HCT116 (cell line): ENCODE measurements around the gene GBE1. TPM values are rescaled to one million over a fixed set of nuclear protein-coding genes. Genes with fewer than 3 reads are reported as not detected.

ENCODE experiments used
- ATAC-seq: fragments of 200-7000 bp; cut with Tn5 transposase; 2 replicates; pipeline ENCODE4 v1.9.1; 2020; ENCODE audit warnings: mild to moderate bottlenecking, moderate library complexity
- BruUV-seq: library from RNA; stranded (reverse); fragments of 400-500 nt; replicated peaks from 2 replicates; lab custom pipeline; 2021; lab: Mats Ljungman, UMichigan
- CTCF ChIA-PET: fragments of 300-600 bp; sonication (Branson Sonifier 250); formaldehyde crosslinking; loops from one replicate; lab custom pipeline; 2021; ENCODE audit warnings: antibody characterized with exemption; lab: Charles Lee
- POLR2A ChIA-PET: fragments of 300-600, 350-600 bp; sonication (Branson Sonifier 250); formaldehyde crosslinking; loops from one replicate; lab custom pipeline; 2021; ENCODE audit warnings: antibody characterized with exemption; lab: Charles Lee
- RAD21 ChIA-PET, 2 experiments: fragments of 300-600 bp; sonication (Branson Sonifier 250); formaldehyde crosslinking; loops; one replicate each; lab custom pipeline; 2023; ENCODE audit warnings: low total read pairs in 2 of 2; ENCODE audit not compliant: uncharacterized antibody in 2 of 2, unreplicated experiment in 2 of 2, low non-redundant PET in 1 of 2; lab: Charles Lee
- DNase-seq: peaks from one replicate; pipeline ENCODE4 v3.0.0-alpha.2; 2010; ENCODE audit warnings: low read depth, low spot score
- H2AFZ ChIP-seq: fragments of 200-600 bp; shearing (Covaris generic), sonication (generic); 2 replicates; pipeline ENCODE4 v1.6.1; 2017; ENCODE audit warnings: low read depth, mixed run types, mixed read lengths, antibody characterized with exemption, low read length; ENCODE audit not compliant: poor library complexity, severe bottlenecking
- H3K27ac ChIP-seq: 2 replicates; pipeline ENCODE4 v1.5.1; 2012; ENCODE audit warnings: low read depth, low read length
- H3K27me3 ChIP-seq: fragments of 200-600 bp; sonication (generic); 2 replicates; pipeline ENCODE4 v1.6.1; 2016; ENCODE audit warnings: mixed run types, low read length, mixed read lengths; ENCODE audit not compliant: insufficient read depth
- H3K36me3 ChIP-seq, 2 experiments: fragments of 200-500 bp in 1 of 2; fragments of 200-600 bp in 1 of 2; sonication (Bioruptor generic) in 1 of 2; sonication (generic) in 1 of 2; 2 replicates each; pipeline versions ENCODE4 v1.5.1 to v1.6.1; 2014 to 2016; ENCODE audit warnings: low read length in 2 of 2, inconsistent platforms in 1 of 2, mixed read lengths in 1 of 2, mixed run types in 1 of 2; ENCODE audit not compliant: insufficient read depth in 2 of 2, control insufficient read depth in 1 of 2
- H3K4me1 ChIP-seq, 2 experiments: fragments of 200-600 bp in 1 of 2; sonication (generic) in 1 of 2; 2 replicates each; pipeline versions ENCODE4 v1.5.1 to v1.6.1; 2012 to 2017; ENCODE audit warnings: low read length in 2 of 2, inconsistent platforms in 1 of 2, mild to moderate bottlenecking in 1 of 2, mixed read lengths in 1 of 2, mixed run types in 1 of 2, moderate library complexity in 1 of 2; ENCODE audit not compliant: insufficient read depth in 2 of 2, control insufficient read depth in 1 of 2
- H3K4me2 ChIP-seq: fragments of 200-600 bp; sonication (generic); 2 replicates; pipeline ENCODE4 v1.6.1; 2017; ENCODE audit warnings: mixed run types, low read length, mixed read lengths
- H3K4me3 ChIP-seq, 2 experiments: fragments of 200-600 bp in 1 of 2; sonication (generic) in 1 of 2; replicated peaks in 1 of 2; 2 replicates each; pipeline ENCODE4 v1.5.1; 2011 to 2016; ENCODE audit warnings: low read length in 2 of 2, control low read depth in 1 of 2, low read depth in 1 of 2, mild to moderate bottlenecking in 1 of 2, mixed read lengths in 1 of 2, mixed run types in 1 of 2
- H3K79me2 ChIP-seq: fragments of 200-600 bp; sonication (generic); 2 replicates; pipeline ENCODE4 v1.6.1; 2017; ENCODE audit warnings: mild to moderate bottlenecking, mixed run types, low read length, moderate library complexity, mixed read lengths; ENCODE audit not compliant: insufficient read depth
- H3K9ac ChIP-seq: fragments of 200-600 bp; sonication (generic); 2 replicates; pipeline ENCODE4 v1.6.1; 2016; ENCODE audit warnings: low read length, mixed read lengths
- H3K9me2 ChIP-seq: fragments of 200-600 bp; sonication (generic), shearing (Covaris generic); 2 replicates; pipeline ENCODE4 v1.6.1; 2017; ENCODE audit warnings: mixed run types, mild to moderate bottlenecking, moderate library complexity; ENCODE audit not compliant: insufficient read depth
- H3K9me3 ChIP-seq, 2 experiments: fragments of 200-500 bp in 1 of 2; fragments of 200-600 bp in 1 of 2; sonication (Bioruptor generic) in 1 of 2; sonication (generic) in 1 of 2; 2 replicates each; pipeline ENCODE4 v1.6.1; 2014 to 2017; ENCODE audit warnings: low read length in 2 of 2, mixed read lengths in 2 of 2, inconsistent platforms in 1 of 2, low read depth in 1 of 2, mild to moderate bottlenecking in 1 of 2, mixed run types in 1 of 2, moderate library complexity in 1 of 2; ENCODE audit not compliant: control insufficient read depth in 1 of 2, insufficient read depth in 1 of 2
- H4K20me1 ChIP-seq: fragments of 200-600 bp; sonication (generic), shearing (Covaris generic); 2 replicates; pipeline ENCODE4 v1.6.1; 2017; ENCODE audit warnings: mixed run types, mild to moderate bottlenecking, moderate library complexity; ENCODE audit not compliant: insufficient read depth
- CBX3 ChIP-seq: IDR thresholded peaks from 2 replicates; pipeline ENCODE4 v1.6.1; 2012; ENCODE audit warnings: low read depth
- CEBPB ChIP-seq: IDR thresholded peaks from 2 replicates; pipeline ENCODE4 v1.6.1; 2012; ENCODE audit warnings: low read depth
- EGR1 ChIP-seq: IDR thresholded peaks from 2 replicates; pipeline ENCODE4 v1.6.1; 2012; ENCODE audit warnings: low read depth
- EZH2 ChIP-seq: fragments of 200-600 bp; sonication (generic); IDR thresholded peaks from 2 replicates; pipeline ENCODE4 v1.6.1; 2017; ENCODE audit warnings: antibody characterized with exemption, mixed run types
- FOSL1 ChIP-seq: IDR thresholded peaks from 2 replicates; pipeline ENCODE4 v1.6.1; 2012; ENCODE audit warnings: low read depth
- JUND ChIP-seq: IDR thresholded peaks from 2 replicates; pipeline ENCODE4 v1.6.1; 2012
- POLR2AphosphoS5 ChIP-seq: IDR thresholded peaks from 2 replicates; pipeline ENCODE4 v1.6.1; 2011; ENCODE audit warnings: mild to moderate bottlenecking, low read depth, low read length, moderate library complexity
- SIN3A ChIP-seq: IDR thresholded peaks from 2 replicates; pipeline ENCODE4 v1.6.1; 2012; ENCODE audit warnings: low read depth
- SP1 ChIP-seq: IDR thresholded peaks from 2 replicates; pipeline ENCODE4 v1.6.1; 2012; ENCODE audit warnings: low read depth
- SRF ChIP-seq: IDR thresholded peaks from 2 replicates; pipeline ENCODE4 v1.6.1; 2012; ENCODE audit warnings: low read depth
- TCF7L2 ChIP-seq: IDR thresholded peaks from 2 replicates; pipeline ENCODE4 v1.7.0; 2011; ENCODE audit warnings: borderline replicate concordance, inconsistent platforms; ENCODE audit not compliant: insufficient read depth, insufficient read length; ENCODE audit errors: extremely low read depth
- ZBTB33 ChIP-seq: IDR thresholded peaks from 2 replicates; pipeline ENCODE4 v1.6.1; 2011; ENCODE audit warnings: mild to moderate bottlenecking, low read length, moderate library complexity; ENCODE audit not compliant: insufficient replicate concordance; ENCODE audit errors: extremely low read depth
- ZFX ChIP-seq: fragments of 450-650 bp; IDR thresholded peaks from 2 replicates; pipeline ENCODE4 v1.6.1; 2017
- intact Hi-C: fragments of 100-400 bp; cut with micrococcal nuclease; formaldehyde crosslinking; loops from 2 replicates; pipeline ENCODE4 v1.10.0; 2022
- total RNA-seq: library from RNA; stranded (reverse); gene quantifications from one replicate; pipeline ENCODE4 v1.2.1, GENCODE V29; 2021; ENCODE audit not compliant: unreplicated experiment

GBE1 gene
- total RNA-seq, 1 experiment from 2014 or later = 27.7 TPM

DNA sequence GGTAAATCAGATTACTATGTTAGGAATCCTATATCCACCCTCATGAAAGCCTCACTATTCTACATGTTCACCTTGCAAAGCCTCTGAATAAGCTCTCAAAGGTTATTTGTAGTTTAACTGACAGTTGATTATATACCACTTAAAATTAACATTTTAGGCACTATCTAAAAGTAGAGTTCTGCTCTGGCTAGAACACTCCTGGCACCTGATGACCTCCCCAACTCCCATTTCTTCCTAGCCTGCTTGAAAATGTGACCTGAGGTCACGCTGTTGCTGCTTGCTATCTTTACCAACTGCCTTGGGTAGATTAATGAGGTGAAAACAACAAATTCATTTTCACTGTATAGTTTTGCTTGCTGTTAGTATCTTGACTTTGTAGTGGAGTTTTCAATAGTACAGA is 220.7 kb downstream of the GBE1 start:
- intact Hi-C loops = no loop called here
- no peak for TF ChIP-seq EGR1
- TF ChIP-seq SP1 = no peak
- TF ChIP-seq EZH2 = no peak
- TF ChIP-seq CEBPB = no peak
- no peak for TF ChIP-seq ZFX
- no peak for TF ChIP-seq JUND
- TF ChIP-seq SRF = no peak
- TF ChIP-seq CBX3 = no peak
- no peak for TF ChIP-seq ZBTB33
- no peak for TF ChIP-seq FOSL1
- TF ChIP-seq TCF7L2 = no peak
- no peak for TF ChIP-seq SIN3A
- no peak for TF ChIP-seq POLR2AphosphoS5
- RAD21 ChIA-PET = no interaction called here

More for the DNA sequence above, 220.7 kb downstream of the GBE1 start:
- DNase-seq (no peak), ATAC-seq (no peak)
- Histone ChIP-seq H4K20me1 (no peaks in the 10 kb centered on the region; the same call in 1 of the 2 replicates), H3K9ac (no peak overlapping the region), H3K27ac (no peak overlapping the region), H3K4me3 (no peak overlapping the region), H3K27me3 (no peaks in the 10 kb centered on the region), H3K79me2 (no peaks in the 10 kb centered on the region), H3K4me1 (no peaks in the 10 kb centered on the region), H3K36me3 (no peaks in the 10 kb centered on the region), H3K4me2 (no peak overlapping the region), H3K9me2 (no peaks in the 10 kb centered on the region), H2AFZ (no peak overlapping the region), H3K9me3 (no peaks in the 10 kb centered on the region)
- POLR2A ChIA-PET = no interaction called here
- CTCF ChIA-PET = no interaction called here
- no TSS peak for BruUV-seq
